Measurements from ENCODE around the gene MORN3. TPM values are rescaled to one million over a fixed set of nuclear protein-coding genes. Genes with fewer than 3 reads are reported as not detected.

Gene MORN3
- total RNA-seq, 2 experiments from 2014 or later = 2.6 to 2.9 TPM

DNA sequence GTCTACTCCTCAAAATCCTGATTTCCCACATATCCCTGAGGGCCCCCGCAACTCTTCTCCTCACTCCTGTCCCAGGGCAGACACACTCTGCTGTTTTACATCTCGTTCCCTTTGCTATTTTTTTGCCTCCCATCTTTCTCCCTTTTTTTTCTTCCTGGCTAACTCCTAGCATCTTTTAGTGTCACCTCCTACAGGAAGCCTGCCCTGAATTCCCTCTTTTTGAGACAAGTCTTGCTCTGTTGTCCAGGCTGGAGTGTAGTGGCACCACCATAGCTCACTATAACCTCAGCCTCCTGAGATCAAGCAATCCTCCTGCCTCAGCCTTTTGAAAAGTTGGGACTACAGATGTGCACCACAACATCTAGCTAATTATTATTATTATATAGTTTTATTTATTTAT lies 13.3 kb downstream of the MORN3 start:
- intact Hi-C loops (cut with micrococcal nuclease) = loop anchor here (10.0 kb wide), 1 partner anchor 621 kb away; the partner anchor contains the start of gene OASL
- Mint-ChIP-seq H3K4me3 (no peak overlapping the region), H3K4me1 (ENCODE audit: low read depth) (peaks cover 46% of the 10 kb centered on the region), H3K27me3 (ENCODE audit: low read depth) (no peaks in the 10 kb centered on the region), H3K27ac (no peak overlapping the region), H3K36me3 (ENCODE audit: low read depth) (peaks cover 4% of the 10 kb centered on the region), H3K9me3 (no peaks in the 10 kb centered on the region)
- CTCF ChIA-PET = interaction anchor here (1.4 to 1.8 kb wide), 3 partner anchors 12 to 104 kb away, joined by 3 to 8 read pairs (median 6); partner anchors contain the start of gene ORAI1
- DNase-seq = no peak

DNA sequence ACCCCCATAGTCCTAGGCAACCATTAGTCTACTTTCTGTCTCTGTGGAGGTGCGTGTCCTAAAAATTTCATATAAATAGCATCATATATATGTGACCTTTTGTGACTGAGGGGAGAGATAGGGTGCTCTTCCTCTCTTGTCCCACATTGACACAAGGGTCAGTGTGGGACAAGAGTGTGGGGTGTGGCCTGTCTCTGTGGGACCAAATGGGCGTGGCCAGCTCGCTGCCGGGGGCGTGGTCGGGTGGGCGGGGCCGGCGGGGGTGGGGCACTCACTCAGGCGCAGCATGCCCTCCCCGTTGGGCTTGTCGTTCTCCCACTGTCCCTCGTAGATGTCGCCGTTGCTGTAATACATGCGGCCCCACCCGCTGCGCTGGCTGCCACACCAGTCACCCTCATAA lies 15.5 kb downstream of the MORN3 start:
- intact Hi-C loops (cut with micrococcal nuclease) = loop anchor here (10.0 kb wide), 1 partner anchor 619 kb away; the partner anchor contains the start of gene OASL
- H3K4me1 Mint-ChIP-seq (ENCODE audit: low read depth) = peaks cover 44% of the 10 kb centered on the region
- peaks cover 6% of the 10 kb centered on the region for H3K36me3 Mint-ChIP-seq (ENCODE audit: low read depth)
- CTCF ChIA-PET = no interaction called here
- H3K9me3 Mint-ChIP-seq = no peaks in the 10 kb centered on the region
- H3K27me3 Mint-ChIP-seq (ENCODE audit: low read depth) = no peaks in the 10 kb centered on the region
- no peak for DNase-seq
- H3K4me3 Mint-ChIP-seq = no peak overlapping the region
- H3K27ac Mint-ChIP-seq = no peak overlapping the region

DNA sequence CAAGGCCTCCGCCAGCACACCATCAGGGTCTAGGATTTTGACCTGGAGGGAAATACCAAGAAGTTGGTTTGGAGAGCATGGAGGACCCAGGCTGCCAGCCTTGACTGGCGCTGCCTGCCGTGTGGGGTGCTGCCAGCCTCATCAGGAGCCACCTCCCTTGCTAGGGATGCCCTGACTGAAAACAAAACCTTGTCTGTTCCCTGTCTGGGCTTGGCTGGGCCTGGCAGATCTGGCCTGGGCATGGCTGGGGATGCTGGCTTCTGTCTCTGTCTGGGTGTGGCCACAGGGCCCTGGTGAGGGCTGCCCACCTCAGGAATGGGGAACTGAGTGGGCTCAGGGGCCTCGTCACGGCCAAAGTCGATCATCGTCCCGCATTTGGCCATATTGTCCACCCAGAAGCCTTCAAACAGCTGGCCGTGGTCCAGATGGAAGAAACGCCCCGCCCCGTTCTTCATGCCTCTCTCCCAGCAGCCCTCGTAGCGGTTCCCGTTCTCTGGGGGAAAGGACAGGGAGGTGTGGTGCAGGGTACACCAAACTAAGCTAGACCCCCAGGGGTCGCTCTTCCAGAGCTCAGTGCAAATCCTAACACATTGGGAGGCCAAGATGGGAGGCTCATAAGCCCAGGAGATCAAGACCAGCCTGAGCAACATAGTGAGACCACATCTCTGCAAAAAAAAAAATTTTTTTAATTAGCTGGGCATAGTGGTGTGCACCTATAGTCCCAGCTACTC lies 16.5 kb downstream of the MORN3 start:
- H3K36me3 Mint-ChIP-seq (ENCODE audit: low read depth) = peaks cover 9% of the 10 kb centered on the region
- no peak overlapping the region for H3K27ac Mint-ChIP-seq
- intact Hi-C loops (cut with micrococcal nuclease) = loop anchor here (10.0 kb wide), 1 partner anchor 618 kb away; the partner anchor contains the start of gene OASL
- H3K4me3 Mint-ChIP-seq = no peak overlapping the region
- peaks cover 39% of the 10 kb centered on the region for H3K4me1 Mint-ChIP-seq (ENCODE audit: low read depth)
- no peaks in the 10 kb centered on the region for H3K9me3 Mint-ChIP-seq
- CTCF ChIA-PET = interaction anchor here (5.3 kb wide), 1 partner anchor 15 kb away, joined by 20 read pairs; no protein-coding TSS in a partner anchor
- H3K27me3 Mint-ChIP-seq (ENCODE audit: low read depth) = no peaks in the 10 kb centered on the region
- DNase-seq = no peak

GRCh38 chr12:121651320-121651719 lies 18.1 kb downstream of the MORN3 start:
- peaks cover 31% of the 10 kb centered on the region for H3K4me1 Mint-ChIP-seq (ENCODE audit: low read depth)
- DNase-seq = no peak
- no peak overlapping the region for H3K4me3 Mint-ChIP-seq
- H3K27ac Mint-ChIP-seq = peak overlapping the region; percentile 12
- H3K9me3 Mint-ChIP-seq = no peaks in the 10 kb centered on the region
- peaks cover 9% of the 10 kb centered on the region for H3K36me3 Mint-ChIP-seq (ENCODE audit: low read depth)
- CTCF ChIA-PET = interaction anchor here (0.7 to 5.3 kb wide), 3 partner anchors 10 to 30 kb away, joined by 3 to 20 read pairs (median 3); no protein-coding TSS in a partner anchor
- H3K27me3 Mint-ChIP-seq (ENCODE audit: low read depth) = no peaks in the 10 kb centered on the region
- intact Hi-C loops (cut with micrococcal nuclease) = loop anchor here (10.0 kb wide), 1 partner anchor 617 kb away; the partner anchor contains the start of gene OASL

- CTCF ChIA-PET = interaction anchor here (0.7 to 5.3 kb wide), 3 partner anchors 15 to 253 kb away, joined by 4 to 20 read pairs (median 6); no protein-coding TSS in a partner anchor
- no peak overlapping the region for H3K4me3 Mint-ChIP-seq
- DNase-seq = no peak
- peaks cover 31% of the 10 kb centered on the region for H3K4me1 Mint-ChIP-seq (ENCODE audit: low read depth)
- peak overlapping the region; percentile 25 for H3K27ac Mint-ChIP-seq
- H3K36me3 Mint-ChIP-seq (ENCODE audit: low read depth) = peaks cover 10% of the 10 kb centered on the region
- intact Hi-C loops (cut with micrococcal nuclease) = loop anchor here (10.0 kb wide), 1 partner anchor 615 kb away; the partner anchor contains the start of gene OASL
- no peaks in the 10 kb centered on the region for H3K9me3 Mint-ChIP-seq
- no peaks in the 10 kb centered on the region for H3K27me3 Mint-ChIP-seq (ENCODE audit: low read depth)
These were observed 19.6 kb downstream of the MORN3 start for GRCh38 chr12:121649819-121650353.

GRCh38 chr12:121649322-121649721 lies 20.1 kb downstream of the MORN3 start:
- H3K36me3 Mint-ChIP-seq (ENCODE audit: low read depth) = peaks cover 11% of the 10 kb centered on the region
- H3K27ac Mint-ChIP-seq = peak overlapping the region; percentile 63
- DNase-seq = no peak

DNA sequence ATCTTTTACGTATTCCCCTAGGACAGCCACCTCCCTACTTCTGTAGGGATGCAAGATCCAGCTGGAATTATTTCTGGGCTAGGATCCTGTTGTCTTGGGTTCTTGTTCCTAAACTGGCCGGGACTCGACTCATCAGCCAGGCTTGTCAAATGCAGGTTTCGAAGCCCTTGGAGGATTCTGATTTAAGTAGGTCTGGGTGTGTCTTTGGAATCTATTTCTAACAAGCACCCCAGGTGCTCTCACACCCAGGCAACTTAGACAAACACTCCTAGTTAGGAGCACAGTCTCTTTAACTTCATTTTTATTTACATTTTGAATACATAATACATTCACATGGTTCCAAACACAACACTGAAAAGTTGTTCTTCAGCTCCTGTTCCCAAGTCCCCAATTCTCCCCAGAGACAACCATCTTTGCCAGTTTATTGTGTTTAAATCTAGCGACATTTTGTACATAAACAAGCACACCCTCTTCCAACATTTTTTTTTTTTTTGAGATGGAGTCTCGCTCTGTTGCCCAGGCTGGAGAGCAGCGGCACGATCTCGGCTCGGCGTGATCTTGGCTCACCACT lies 20.9 kb downstream of the MORN3 start:
- intact Hi-C loops (cut with micrococcal nuclease) = no loop called here
- Mint-ChIP-seq H3K4me1 (ENCODE audit: low read depth) (peaks cover 21% of the 10 kb centered on the region), H3K36me3 (ENCODE audit: low read depth) (peaks cover 11% of the 10 kb centered on the region), H3K27ac (no peak overlapping the region), H3K9me3 (no peaks in the 10 kb centered on the region), H3K27me3 (ENCODE audit: low read depth) (no peaks in the 10 kb centered on the region), H3K4me3 (no peak overlapping the region)
- CTCF ChIA-PET = interaction anchor here (0.6 to 5.3 kb wide), 5 partner anchors 9 to 26 kb away, joined by 3 to 20 read pairs (median 6); no protein-coding TSS in a partner anchor
- no peak for DNase-seq

More at GRCh38 chr12:121649322-121649721, 20.1 kb downstream of the MORN3 start:
- CTCF ChIA-PET = interaction anchor here (0.7 to 5.3 kb wide), 4 partner anchors 14 to 253 kb away, joined by 4 to 20 read pairs (median 6); no protein-coding TSS in a partner anchor
- no peak overlapping the region for H3K4me3 Mint-ChIP-seq
- H3K27me3 Mint-ChIP-seq (ENCODE audit: low read depth) = no peaks in the 10 kb centered on the region
- H3K9me3 Mint-ChIP-seq = no peaks in the 10 kb centered on the region
- H3K4me1 Mint-ChIP-seq (ENCODE audit: low read depth) = peaks cover 27% of the 10 kb centered on the region
- intact Hi-C loops (cut with micrococcal nuclease) = no loop called here

- H3K9me3 Mint-ChIP-seq = no peaks in the 10 kb centered on the region
These were observed 28.2 kb downstream of the MORN3 start for GRCh38 chr12:121641343-121641630.

GRCh38 chr12:121638298-121639202 lies 30.9 kb downstream of the MORN3 start:
- H3K27me3 Mint-ChIP-seq (ENCODE audit: low read depth) = no peaks in the 10 kb centered on the region
- intact Hi-C loops (cut with micrococcal nuclease) = no loop called here
- DNase-seq = no peak
- no peaks in the 10 kb centered on the region for H3K9me3 Mint-ChIP-seq
- CTCF ChIA-PET = interaction anchor here (0.5 to 3.9 kb wide), 3 partner anchors 11 to 163 kb away, joined by 3 to 23 read pairs (median 10); partner anchors contain the start of genes MORN3 and ORAI1
- no peak overlapping the region for H3K4me3 Mint-ChIP-seq
- peak overlapping the region; percentile 94 for H3K27ac Mint-ChIP-seq
- H3K36me3 Mint-ChIP-seq (ENCODE audit: low read depth) = peaks cover 20% of the 10 kb centered on the region
- H3K4me1 Mint-ChIP-seq (ENCODE audit: low read depth) = peaks cover 41% of the 10 kb centered on the region

More at GRCh38 chr12:121641343-121641630, 28.2 kb downstream of the MORN3 start:
- intact Hi-C loops (cut with micrococcal nuclease) = no loop called here
- no peaks in the 10 kb centered on the region for H3K27me3 Mint-ChIP-seq (ENCODE audit: low read depth)
- peaks cover 20% of the 10 kb centered on the region for H3K36me3 Mint-ChIP-seq (ENCODE audit: low read depth)
- no peak overlapping the region for H3K4me3 Mint-ChIP-seq
- DNase-seq = no peak
- peaks cover 25% of the 10 kb centered on the region for H3K4me1 Mint-ChIP-seq (ENCODE audit: low read depth)
- CTCF ChIA-PET = interaction anchor here (0.7 to 1.5 kb wide), 3 partner anchors 10 to 89 kb away, joined by 3 to 6 read pairs (median 3); no protein-coding TSS in a partner anchor
- no peak overlapping the region for H3K27ac Mint-ChIP-seq

- CTCF ChIA-PET = interaction anchor here (0.5 to 3.9 kb wide), 4 partner anchors 10 to 84 kb away, joined by 3 to 23 read pairs (median 7); partner anchors contain the start of genes MORN3 and ORAI1
- intact Hi-C loops (cut with micrococcal nuclease) = loop anchor here (1.0 kb wide), 1 partner anchor 10 kb away; no protein-coding TSS in a partner anchor
- DNase-seq = peak; percentile 82
- peaks cover 20% of the 10 kb centered on the region for H3K36me3 Mint-ChIP-seq (ENCODE audit: low read depth)
- H3K27me3 Mint-ChIP-seq (ENCODE audit: low read depth) = no peaks in the 10 kb centered on the region
- no peaks in the 10 kb centered on the region for H3K9me3 Mint-ChIP-seq
- H3K4me1 Mint-ChIP-seq (ENCODE audit: low read depth) = peaks cover 51% of the 10 kb centered on the region
- H3K27ac Mint-ChIP-seq = peak overlapping the region; percentile 94
- H3K4me3 Mint-ChIP-seq = peak overlapping the region; percentile 66
These were observed 32.1 kb downstream of the MORN3 start for GRCh38 chr12:121637231-121637914.

DNA sequence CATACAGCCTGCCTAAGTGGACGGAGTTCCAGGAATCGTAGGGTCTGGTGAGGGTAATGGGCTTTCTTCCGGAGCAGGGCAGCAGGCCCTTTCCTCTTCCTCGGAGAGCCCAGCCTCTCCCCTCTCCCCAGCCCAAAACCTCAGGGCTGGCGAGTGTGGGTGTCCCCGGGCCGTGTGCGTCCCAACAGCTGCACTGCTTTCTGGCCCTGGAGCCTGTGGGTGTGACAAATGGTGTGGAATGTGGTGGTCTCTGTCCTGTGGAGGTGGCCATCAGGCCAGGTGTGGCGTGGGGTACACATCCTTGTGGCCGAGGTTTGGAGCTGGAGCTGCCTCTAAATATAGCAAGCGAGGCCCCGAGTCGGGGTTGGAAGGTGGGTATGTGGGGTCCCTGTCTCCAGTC lies 34.6 kb downstream of the MORN3 start:
- H3K27me3 Mint-ChIP-seq (ENCODE audit: low read depth) = no peaks in the 10 kb centered on the region
- peak overlapping the region; percentile 62 for H3K27ac Mint-ChIP-seq
- peak overlapping the region; percentile 29 for H3K4me3 Mint-ChIP-seq
- H3K36me3 Mint-ChIP-seq (ENCODE audit: low read depth) = peaks cover 22% of the 10 kb centered on the region
- no peaks in the 10 kb centered on the region for H3K9me3 Mint-ChIP-seq
- DNase-seq = no peak
- H3K4me1 Mint-ChIP-seq (ENCODE audit: low read depth) = peaks cover 72% of the 10 kb centered on the region
- intact Hi-C loops (cut with micrococcal nuclease) = no loop called here
- CTCF ChIA-PET = interaction anchor here (1.6 to 3.9 kb wide), 4 partner anchors 7 to 82 kb away, joined by 6 to 23 read pairs (median 6); partner anchors contain the start of genes MORN3 and ORAI1
